HEK293 (cell line): Measurements from ENCODE around the gene PIN1.
A peak's percentile ranks its signal among the peaks of the same experiment; 100 is the strongest.

Experiments
- CTCF ChIA-PET: fragments of 350-600 bp; formaldehyde crosslinking; extraction: SDS; loops from one replicate; lab custom pipeline; 2021; ENCODE audit warnings: antibody characterized with exemption; lab: Yijun Ruan, JAX
- POLR2A ChIA-PET: fragments of 300-600 bp; formaldehyde crosslinking; extraction: SDS; loops from one replicate; lab custom pipeline; 2020; ENCODE audit warnings: antibody characterized with exemption, inconsistent platforms; lab: Yijun Ruan, JAX
- H3K27ac ChIP-seq: fragments of 200-500 bp; sonication (Bioruptor generic); 2 replicates; pipeline ENCODE4 v1.5.1; 2014; ENCODE audit warnings: low read depth, low read length, control low read depth, inconsistent platforms; ENCODE audit errors: extremely low read depth
- H3K36me3 ChIP-seq, 2 experiments: fragments of 200-500 bp in 1 of 2; sonication (Bioruptor generic) in 1 of 2; 1 replicate in 1 of 2; 2 replicates in 1 of 2; pipeline ENCODE4 v1.5.1; 2014 to 2017; ENCODE audit warnings: inconsistent platforms in 2 of 2, low read length in 2 of 2; ENCODE audit not compliant: control insufficient read depth in 2 of 2, insufficient read depth in 1 of 2
- H3K4me1 ChIP-seq: fragments of 200-500 bp; sonication (Bioruptor generic); 2 replicates; pipeline ENCODE4 v1.5.1; 2014; ENCODE audit warnings: mild to moderate bottlenecking, low read length, inconsistent platforms; ENCODE audit not compliant: control insufficient read depth, insufficient read depth
- H3K4me3 ChIP-seq: 2 replicates; pipeline ENCODE4 v1.5.1; 2011; ENCODE audit warnings: low read depth, mild to moderate bottlenecking, control low read depth, low read length, moderate library complexity
- H3K9me3 ChIP-seq: fragments of 200-500 bp; sonication (Bioruptor generic); 2 replicates; pipeline ENCODE4 v1.5.1; 2014; ENCODE audit warnings: low read depth, low read length, inconsistent platforms; ENCODE audit not compliant: control insufficient read depth, insufficient read depth
- CTCF ChIP-seq: fragments of 450-650 bp; formaldehyde crosslinking; IDR thresholded peaks from 2 replicates; pipeline ENCODE4 v1.5.1; 2016; ENCODE audit warnings: missing biosample characterization, missing genetic modification characterization
- KLF10 ChIP-seq: fragments of 450-650 bp; IDR thresholded peaks from 2 replicates; pipeline ENCODE4 v1.5.1; 2018; ENCODE audit warnings: missing biosample characterization, mild to moderate bottlenecking, missing genetic modification characterization
- MZF1 ChIP-seq: fragments of 450-650 bp; formaldehyde crosslinking; IDR thresholded peaks from 2 replicates; pipeline ENCODE4 v1.5.1; 2017; ENCODE audit warnings: missing biosample characterization, missing genetic modification characterization, borderline replicate concordance
- SP7 ChIP-seq: fragments of 450-650 bp; formaldehyde crosslinking; IDR thresholded peaks from 2 replicates; pipeline ENCODE4 v1.5.1; 2016; ENCODE audit warnings: missing biosample characterization, missing genetic modification characterization
- ZFHX2 ChIP-seq: fragments of 450-650 bp; formaldehyde crosslinking; conservative IDR thresholded peaks from 2 replicates; pipeline ENCODE4 v1.5.1; 2016; ENCODE audit warnings: missing biosample characterization, missing genetic modification characterization
- ZIC2 ChIP-seq: fragments of 450-650 bp; formaldehyde crosslinking; IDR thresholded peaks from 2 replicates; pipeline ENCODE4 v1.5.1; 2016; ENCODE audit warnings: missing biosample characterization, missing genetic modification characterization
- ZNF148 ChIP-seq: fragments of 450-650 bp; formaldehyde crosslinking; IDR thresholded peaks from 2 replicates; pipeline ENCODE4 v1.5.0; 2017; ENCODE audit warnings: missing biosample characterization, missing genetic modification characterization, borderline replicate concordance
- ZNF24 ChIP-seq: fragments of 450-650 bp; formaldehyde crosslinking; IDR thresholded peaks from 2 replicates; pipeline ENCODE4 v1.5.1; 2016; ENCODE audit warnings: missing biosample characterization, missing genetic modification characterization
- ZNF362 ChIP-seq: fragments of 450-650 bp; formaldehyde crosslinking; IDR thresholded peaks from 2 replicates; pipeline ENCODE4 v1.5.1; 2016; ENCODE audit warnings: missing biosample characterization, missing genetic modification characterization
- ZNF426 ChIP-seq: fragments of 450-650 bp; formaldehyde crosslinking; IDR thresholded peaks from 2 replicates; pipeline ENCODE4 v1.5.1; 2017; ENCODE audit warnings: missing biosample characterization, missing genetic modification characterization, mild to moderate bottlenecking, inconsistent platforms, moderate library complexity
- ZNF544 ChIP-seq: fragments of 450-650 bp; formaldehyde crosslinking; IDR thresholded peaks from 2 replicates; pipeline ENCODE4 v1.5.0; 2017; ENCODE audit warnings: missing biosample characterization, missing genetic modification characterization
- ZNF560 ChIP-seq: fragments of 450-650 bp; formaldehyde crosslinking; IDR thresholded peaks from 2 replicates; pipeline ENCODE4 v1.5.1; 2017; ENCODE audit warnings: missing biosample characterization, missing genetic modification characterization, borderline replicate concordance
- ZNF658 ChIP-seq: fragments of 450-650 bp; formaldehyde crosslinking; IDR thresholded peaks from 2 replicates; pipeline ENCODE4; 2016; ENCODE audit warnings: missing biosample characterization, missing genetic modification characterization
- ZSCAN30 ChIP-seq: fragments of 450-650 bp; IDR thresholded peaks from 2 replicates; pipeline ENCODE4 v1.5.1; 2018; ENCODE audit warnings: missing biosample characterization, mild to moderate bottlenecking, missing genetic modification characterization, moderate library complexity
- TF ChIP-seq, protein P1 (sequence below): fragments of 450-650 bp; formaldehyde crosslinking; IDR thresholded peaks from 2 replicates; pipeline ENCODE4 v1.5.1; 2016; ENCODE audit warnings: missing biosample characterization, missing genetic modification characterization

The PIN1 gene

GRCh38 chr19:9848762-9849161 lies 13.6 kb downstream of the PIN1 start:
- no peak overlapping the region for H3K27ac ChIP-seq
- H3K4me3 ChIP-seq = no peak overlapping the region
- TF ChIP-seq ZNF560 (tag by site-specific recombination) (no peak), ZIC2 (peak; percentile 63)
- TF ChIP-seq, all 188 proteins: peak for 1
- H3K9me3 ChIP-seq = no peaks in the 10 kb centered on the region
- H3K4me1 ChIP-seq = no peaks in the 10 kb centered on the region
- peaks cover 3 to 71% of the 10 kb centered on the region in 2 experiments; a peak in 2 of 3 replicates for H3K36me3 ChIP-seq
- CTCF ChIA-PET = interaction anchor here (0.5 kb wide), 1 partner anchor 300 kb away, joined by 3 read pairs; no protein-coding TSS in a partner anchor
- POLR2A ChIA-PET = no interaction called here

DNA sequence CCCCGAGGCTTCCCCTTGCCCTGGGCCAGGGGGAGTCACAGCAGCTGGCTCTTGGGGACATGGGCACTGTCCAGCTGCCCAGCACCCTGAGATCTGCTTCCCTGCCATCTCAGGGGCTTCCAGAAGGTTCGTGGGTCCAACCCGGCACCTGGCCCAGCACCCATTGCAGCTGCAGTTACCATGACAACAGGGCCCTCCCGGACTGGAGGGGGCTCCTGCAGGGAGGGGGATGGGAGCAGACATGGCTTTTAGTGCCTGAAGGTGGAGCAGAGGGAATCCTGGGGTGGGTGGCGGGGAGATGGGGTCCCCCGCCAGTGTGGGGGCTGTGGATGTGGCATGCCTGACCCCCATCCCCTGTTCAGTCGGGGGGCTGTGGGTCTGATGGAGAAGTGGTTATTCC lies 14.7 kb downstream of the PIN1 start:
- Histone ChIP-seq H3K4me3 (no peak overlapping the region), H3K27ac (no peak overlapping the region), H3K36me3 (peaks cover 0 to 60% of the 10 kb centered on the region in 2 experiments; a peak in 2 of 3 replicates), H3K9me3 (no peaks in the 10 kb centered on the region), H3K4me1 (no peaks in the 10 kb centered on the region)
- TF ChIP-seq ZNF362 (tag by site-specific recombination) = no peak
- no peak for TF ChIP-seq ZSCAN30 (tag by site-specific recombination)
- TF ChIP-seq, protein P1, sequence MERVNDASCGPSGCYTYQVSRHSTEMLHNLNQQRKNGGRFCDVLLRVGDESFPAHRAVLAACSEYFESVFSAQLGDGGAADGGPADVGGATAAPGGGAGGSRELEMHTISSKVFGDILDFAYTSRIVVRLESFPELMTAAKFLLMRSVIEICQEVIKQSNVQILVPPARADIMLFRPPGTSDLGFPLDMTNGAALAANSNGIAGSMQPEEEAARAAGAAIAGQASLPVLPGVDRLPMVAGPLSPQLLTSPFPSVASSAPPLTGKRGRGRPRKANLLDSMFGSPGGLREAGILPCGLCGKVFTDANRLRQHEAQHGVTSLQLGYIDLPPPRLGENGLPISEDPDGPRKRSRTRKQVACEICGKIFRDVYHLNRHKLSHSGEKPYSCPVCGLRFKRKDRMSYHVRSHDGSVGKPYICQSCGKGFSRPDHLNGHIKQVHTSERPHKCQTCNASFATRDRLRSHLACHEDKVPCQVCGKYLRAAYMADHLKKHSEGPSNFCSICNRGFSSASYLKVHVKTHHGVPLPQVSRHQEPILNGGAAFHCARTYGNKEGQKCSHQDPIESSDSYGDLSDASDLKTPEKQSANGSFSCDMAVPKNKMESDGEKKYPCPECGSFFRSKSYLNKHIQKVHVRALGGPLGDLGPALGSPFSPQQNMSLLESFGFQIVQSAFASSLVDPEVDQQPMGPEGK = 0 out of 2 replicates have a peak, but pooled peaks have one; percentile 28
- TF ChIP-seq ZNF24 (tag by site-specific recombination) = no peak
- CTCF ChIA-PET = interaction anchor here (0.5 to 0.6 kb wide), 2 partner anchors 25 to 1037 kb away, joined by 3 to 7 read pairs; no protein-coding TSS in a partner anchor
- POLR2A ChIA-PET = no interaction called here

DNA sequence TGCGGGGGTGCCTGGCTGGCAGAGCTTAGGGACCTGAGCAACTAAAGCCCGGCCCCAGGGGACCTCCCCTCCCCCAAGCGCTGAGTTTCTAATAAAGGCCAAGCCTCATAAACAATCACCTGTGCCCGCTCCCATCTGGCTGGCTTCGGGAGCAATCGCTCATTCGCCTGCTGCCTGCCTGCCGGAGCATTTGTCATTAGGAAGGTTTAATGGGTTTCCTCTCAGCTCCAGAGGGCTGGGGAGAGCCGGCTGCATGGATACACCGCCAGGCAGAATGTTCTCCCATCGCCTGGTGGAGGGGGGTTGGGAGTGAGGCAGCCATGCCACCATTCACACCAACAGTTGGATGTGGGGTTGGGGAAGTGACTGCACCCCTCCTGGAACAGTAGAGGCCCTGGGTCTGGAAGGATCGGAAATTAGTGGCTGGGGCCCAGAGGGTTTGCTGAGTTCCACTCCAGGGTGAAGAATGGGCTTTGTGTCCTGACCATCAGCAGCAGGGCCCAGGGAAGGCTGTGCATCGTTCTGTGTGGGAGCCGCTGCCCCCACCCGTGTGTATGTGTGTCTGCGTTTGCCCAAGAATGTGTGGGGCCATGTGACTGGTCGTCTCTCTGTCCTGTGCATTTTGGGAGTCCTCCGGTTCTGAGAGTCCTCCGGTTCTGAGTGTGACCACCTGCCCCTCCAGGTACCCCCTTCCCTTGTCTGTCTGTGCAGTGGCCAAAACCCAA lies 15.3 kb downstream of the PIN1 start:
- TF ChIP-seq ZFHX2 = peak; percentile 28; the same call in 1 of the 2 replicates
- TF ChIP-seq MZF1 (tag by site-specific recombination) = no peak
- Histone ChIP-seq H3K4me3 (no peak overlapping the region), H3K9me3 (no peaks in the 10 kb centered on the region), H3K36me3 (peaks cover 0 to 54% of the 10 kb centered on the region in 2 experiments; a peak in 2 of 3 replicates), H3K4me1 (no peaks in the 10 kb centered on the region), H3K27ac (no peak overlapping the region)
- ChIA-PET CTCF (interaction anchor here (0.5 to 0.6 kb wide), 3 partner anchors 25 to 1036 kb away, joined by 3 to 7 read pairs (median 3); no protein-coding TSS in a partner anchor), POLR2A (no interaction called here)

DNA sequence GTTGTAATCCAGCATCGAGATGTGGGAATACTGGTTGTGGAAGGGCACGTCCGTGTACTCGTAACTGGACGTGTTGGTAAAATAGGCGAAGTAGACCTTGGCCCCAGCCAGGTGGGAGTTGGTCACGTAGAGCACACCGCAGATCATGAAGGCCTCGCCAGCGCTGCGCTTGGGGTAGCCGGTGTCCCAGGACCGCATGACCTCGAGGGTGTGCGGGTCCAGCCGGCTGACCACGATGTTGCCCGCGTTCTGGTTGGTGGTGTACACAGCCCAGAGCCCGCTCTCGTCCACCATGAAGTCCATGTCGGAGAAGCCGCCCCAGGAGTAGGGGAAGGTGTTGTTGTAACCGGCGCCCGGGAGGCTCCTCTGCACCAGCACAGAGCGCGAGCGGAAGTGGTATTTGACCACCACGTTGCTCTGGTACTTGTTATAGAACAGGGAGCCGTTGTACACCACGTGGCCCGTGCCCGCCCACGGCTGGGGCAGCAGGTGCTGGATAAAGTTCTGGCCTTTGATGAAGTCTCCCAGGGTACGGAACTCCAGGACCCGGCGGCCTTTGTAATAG lies 19.2 kb downstream of the PIN1 start:
- peaks cover 0 to 18% of the 10 kb centered on the region in 2 experiments; a peak in 1 of 3 replicates for H3K36me3 ChIP-seq
- CTCF ChIA-PET = no interaction called here
- no peak overlapping the region for H3K27ac ChIP-seq
- TF ChIP-seq ZNF544 (tag by site-specific recombination) = no peak
- TF ChIP-seq ZNF560 (tag by site-specific recombination) = no peak
- TF ChIP-seq SP7 (tag by site-specific recombination) = no peak
- TF ChIP-seq ZNF426 (tag by site-specific recombination) = no peak
- TF ChIP-seq ZNF148 (tag by site-specific recombination) = no peak
- TF ChIP-seq CTCF (tag by site-specific recombination) = no peak
- TF ChIP-seq KLF10 (tag by site-specific recombination) = no peak
- no peak for TF ChIP-seq ZNF658 (tag by site-specific recombination)

More for the DNA sequence above, 19.2 kb downstream of the PIN1 start:
- Histone ChIP-seq H3K4me3 (no peak overlapping the region), H3K4me1 (no peaks in the 10 kb centered on the region), H3K9me3 (no peaks in the 10 kb centered on the region)
- POLR2A ChIA-PET = no interaction called here
